Mucosa of descending colon (tissue), 3 donors: ENCODE measurements around the gene TMEM151B. TPM values are rescaled to one million over a fixed set of nuclear protein-coding genes. Genes with fewer than 3 reads are reported as not detected.

Experiments used
- ATAC-seq: fragments of 200-7000 bp; cut with Tn5 transposase; one replicate; pipeline ENCODE4 v1.9.1; 2020; ENCODE audit warnings: mild to moderate bottlenecking, moderate library complexity
- DNase-seq, 3 donors: peaks; one replicate each; pipeline ENCODE4 v3.0.0-alpha.2; 2020
- H3K36me3 ChIP-seq: fragments of 200-600 bp; one replicate; pipeline ENCODE4 v1.8.0; 2021; ENCODE audit warnings: low read depth, mild to moderate bottlenecking
- H3K4me1 ChIP-seq: fragments of 200-600 bp; one replicate; pipeline ENCODE4 v1.8.0; 2021; ENCODE audit warnings: low read depth, mild to moderate bottlenecking
- H3K4me3 ChIP-seq: fragments of 200-600 bp; one replicate; pipeline ENCODE4 v1.8.0; 2021; ENCODE audit warnings: mild to moderate bottlenecking
- H3K9me3 ChIP-seq: fragments of 200-600 bp; one replicate; pipeline ENCODE4 v1.8.0; 2021; ENCODE audit warnings: mild to moderate bottlenecking
- intact Hi-C, 2 donors: fragments of 100-400 bp; cut with DNase I in 1 of 2; cut with micrococcal nuclease in 1 of 2; formaldehyde crosslinking; loops; one replicate each; pipeline versions ENCODE4 v1.11.0 to v1.11.1; 2022; cut with DNase I, micrococcal nuclease
- total RNA-seq, 3 donors: library from RNA; stranded (reverse); fragmentation: NEBNext Ultra II Directional in 2 of 3; extraction: Animal tissue kit (Norgen Biotek cat#: 25700) in 2 of 3; gene quantifications; one replicate each; pipeline versions ENCODE4 v1.2.1 to v1.2.4, GENCODE V29; 2021 to 2023
- TF ChIP-seq, protein P1 (sequence below): fragments of 200-600 bp; IDR thresholded peaks from one replicate; pipeline ENCODE4 v1.8.0; 2022; ENCODE audit warnings: antibody characterized with exemption, mild to moderate bottlenecking
- donor health status: DM: no; HTN: no; CAD: no; lungs with moderate emphysema.
- donor health status: DM: no; HTN: no; CAD: no.
- donor health status: DM: no; HTN: yes; CAD: no.

TMEM151B gene
- total RNA-seq, 3 donors from 2014 or later: 0.17 to 1.4 (median 0.31) TPM

DNA sequence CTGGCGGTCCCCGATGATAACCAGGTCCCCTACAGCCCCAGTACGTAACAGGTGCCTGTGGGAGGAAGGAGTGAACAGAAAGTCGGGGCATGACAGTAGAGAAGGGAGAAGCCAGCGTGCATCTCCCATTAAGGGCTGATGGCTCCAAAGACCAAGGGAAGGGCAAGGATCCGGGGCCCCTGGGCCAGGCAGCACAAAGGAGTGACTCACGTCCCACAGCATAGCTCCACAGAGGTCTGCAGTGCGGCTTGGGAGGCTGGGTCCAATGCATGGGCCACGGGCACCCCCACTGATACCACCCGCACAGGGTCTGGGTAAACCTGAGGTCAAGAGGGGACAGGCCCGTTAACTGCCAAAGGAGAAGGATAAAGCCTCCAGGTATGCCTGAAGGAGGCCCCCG lies 32.6 kb downstream of the TMEM151B start:
- DNase-seq (no peak), ATAC-seq (no peak)
- Histone ChIP-seq H3K4me3 (no peak overlapping the region), H3K4me1 (peaks cover 1% of the 10 kb centered on the region), H3K36me3 (no peaks in the 10 kb centered on the region), H3K9me3 (no peaks in the 10 kb centered on the region)
- intact Hi-C loops: no loop called here
- TF ChIP-seq, protein P1, sequence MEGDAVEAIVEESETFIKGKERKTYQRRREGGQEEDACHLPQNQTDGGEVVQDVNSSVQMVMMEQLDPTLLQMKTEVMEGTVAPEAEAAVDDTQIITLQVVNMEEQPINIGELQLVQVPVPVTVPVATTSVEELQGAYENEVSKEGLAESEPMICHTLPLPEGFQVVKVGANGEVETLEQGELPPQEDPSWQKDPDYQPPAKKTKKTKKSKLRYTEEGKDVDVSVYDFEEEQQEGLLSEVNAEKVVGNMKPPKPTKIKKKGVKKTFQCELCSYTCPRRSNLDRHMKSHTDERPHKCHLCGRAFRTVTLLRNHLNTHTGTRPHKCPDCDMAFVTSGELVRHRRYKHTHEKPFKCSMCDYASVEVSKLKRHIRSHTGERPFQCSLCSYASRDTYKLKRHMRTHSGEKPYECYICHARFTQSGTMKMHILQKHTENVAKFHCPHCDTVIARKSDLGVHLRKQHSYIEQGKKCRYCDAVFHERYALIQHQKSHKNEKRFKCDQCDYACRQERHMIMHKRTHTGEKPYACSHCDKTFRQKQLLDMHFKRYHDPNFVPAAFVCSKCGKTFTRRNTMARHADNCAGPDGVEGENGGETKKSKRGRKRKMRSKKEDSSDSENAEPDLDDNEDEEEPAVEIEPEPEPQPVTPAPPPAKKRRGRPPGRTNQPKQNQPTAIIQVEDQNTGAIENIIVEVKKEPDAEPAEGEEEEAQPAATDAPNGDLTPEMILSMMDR: no peak

DNA sequence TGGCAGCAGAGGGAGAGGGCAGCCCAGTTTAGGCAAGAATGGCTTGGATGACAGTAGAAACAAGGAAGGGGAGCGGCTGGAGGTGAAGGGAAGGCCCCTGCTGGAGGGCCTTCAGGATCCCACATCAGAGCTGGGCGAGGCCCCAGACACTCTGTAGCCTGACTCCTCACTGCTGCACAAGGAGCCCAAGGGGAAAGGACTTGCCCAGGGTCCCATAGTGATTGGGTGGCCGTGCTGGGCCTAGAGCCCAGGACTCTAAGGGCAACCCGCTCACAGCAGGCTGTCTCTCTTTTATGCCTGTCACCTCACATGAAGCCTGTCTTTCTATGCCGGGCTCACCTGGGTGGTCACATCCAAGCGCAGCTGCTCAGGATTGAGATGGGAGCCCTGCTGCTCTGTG lies 33.6 kb downstream of the TMEM151B start:
- H3K36me3 ChIP-seq: no peaks in the 10 kb centered on the region
- H3K4me1 ChIP-seq: no peaks in the 10 kb centered on the region
- H3K9me3 ChIP-seq: no peaks in the 10 kb centered on the region
- ATAC-seq (no peak), DNase-seq (no peak)
- intact Hi-C loops: no loop called here
- H3K4me3 ChIP-seq: no peak overlapping the region
- TF ChIP-seq, protein P1: no peak

DNA sequence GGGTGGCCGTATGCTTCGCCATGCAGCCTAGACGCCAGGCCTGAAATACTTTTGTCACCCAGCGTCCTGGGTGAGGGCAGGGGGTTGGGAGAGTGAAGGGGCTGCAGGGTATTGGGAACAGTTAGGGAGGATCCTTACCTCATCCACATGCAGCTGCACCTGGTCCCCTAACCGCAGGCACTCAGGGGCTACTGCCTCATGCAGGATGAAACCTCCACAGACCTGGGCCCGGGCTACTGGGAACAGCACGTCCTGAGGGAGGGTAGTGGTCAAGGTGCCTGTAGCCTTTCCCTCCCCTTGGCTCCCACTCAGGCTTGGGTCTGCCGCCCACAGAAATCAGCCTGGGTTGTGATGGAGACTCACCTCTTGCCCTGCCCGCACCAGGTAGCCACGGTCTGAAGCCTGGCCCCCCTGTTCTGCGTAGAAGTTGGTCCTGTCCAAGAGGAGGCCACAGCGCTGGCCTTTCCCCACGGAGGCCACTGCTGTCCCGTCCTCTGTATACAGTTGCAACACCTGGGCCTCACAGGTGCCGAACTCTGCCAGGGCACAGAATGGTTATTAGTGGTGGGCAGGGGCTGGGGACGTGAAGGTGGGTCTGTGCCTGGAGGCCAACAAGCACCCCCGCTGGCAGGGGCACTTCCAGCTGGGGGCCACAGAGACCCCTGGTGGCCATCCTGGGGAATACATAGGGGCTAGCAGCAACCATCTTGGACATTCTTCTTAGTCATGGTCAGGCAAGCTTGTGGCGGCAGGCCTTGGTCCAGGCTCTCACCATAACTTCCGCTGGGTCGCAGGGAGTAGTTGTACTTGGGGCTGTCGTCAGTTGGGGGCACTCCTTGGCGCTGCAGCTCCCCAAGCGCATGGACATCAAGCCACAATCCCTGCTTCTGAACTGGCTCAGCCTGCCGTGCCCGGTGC lies 34.3 kb downstream of the TMEM151B start:
- intact Hi-C loops: no loop called here
- TF ChIP-seq, protein P1: peak; percentile 58
- Histone ChIP-seq H3K36me3 (no peaks in the 10 kb centered on the region), H3K4me3 (no peak overlapping the region), H3K4me1 (no peaks in the 10 kb centered on the region), H3K9me3 (no peaks in the 10 kb centered on the region)
- peak in 1 of 3 donors; percentile 32 for DNase-seq
- ATAC-seq: peak; percentile 61

DNA sequence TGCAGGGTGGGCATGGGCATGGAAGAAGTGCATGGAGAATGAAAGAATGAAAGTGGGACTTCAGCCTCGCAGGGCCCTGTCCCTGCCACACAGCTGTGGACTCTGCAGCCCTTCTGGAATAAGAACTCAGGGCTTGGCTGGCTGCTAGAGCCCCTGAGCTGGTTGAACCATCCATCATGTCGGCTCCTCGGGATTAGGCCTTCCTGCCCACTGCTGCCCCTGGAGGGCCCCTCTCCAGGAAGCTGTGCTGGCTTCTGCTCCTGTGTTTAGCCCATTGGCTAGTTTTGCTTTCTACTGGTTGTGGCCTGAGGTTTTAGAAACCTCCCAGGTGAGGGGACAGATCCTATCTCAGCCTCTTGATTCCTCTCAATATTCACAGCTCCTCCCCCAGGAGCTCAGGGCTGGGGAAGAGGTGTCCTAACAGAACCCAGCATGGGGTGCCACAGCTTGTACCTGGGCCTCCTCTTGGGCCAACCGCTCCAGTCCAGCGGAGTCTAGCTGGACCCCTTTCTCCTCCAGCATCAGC lies 35.0 kb downstream of the TMEM151B start:
- intact Hi-C loops: no loop called here
- ATAC-seq: no peak
- no peak for DNase-seq
- Histone ChIP-seq H3K4me1 (peaks cover 3% of the 10 kb centered on the region), H3K9me3 (no peaks in the 10 kb centered on the region), H3K4me3 (no peak overlapping the region), H3K36me3 (no peaks in the 10 kb centered on the region)
- TF ChIP-seq, protein P1: no peak

DNA sequence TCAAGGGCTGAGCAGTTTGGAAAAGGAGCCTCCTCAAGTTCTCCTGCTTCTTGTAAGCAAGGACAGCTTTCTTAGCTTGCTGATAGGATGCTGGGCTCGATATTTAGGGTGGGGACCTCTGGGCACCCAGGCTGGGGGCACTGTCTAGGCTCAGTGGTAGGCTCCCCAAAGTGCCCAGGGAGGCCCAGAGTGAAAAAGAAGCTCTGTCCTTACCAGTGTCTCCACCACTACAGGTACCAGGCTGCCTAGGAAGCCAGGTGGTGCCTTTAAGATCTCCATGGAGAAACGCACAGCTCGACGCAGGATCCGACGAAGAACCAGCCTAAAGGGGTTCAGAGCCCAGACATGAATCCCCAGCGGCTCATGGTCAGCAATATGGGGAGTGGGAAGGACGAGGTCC lies 36.5 kb downstream of the TMEM151B start:
- TF ChIP-seq, protein P1: no peak
- Histone ChIP-seq H3K4me3 (no peak overlapping the region), H3K36me3 (no peaks in the 10 kb centered on the region), H3K9me3 (no peaks in the 10 kb centered on the region), H3K4me1 (peaks cover 5% of the 10 kb centered on the region)
- ATAC-seq: no peak
- intact Hi-C loops: no loop called here
- no peak for DNase-seq
